Kidney tubule cell (primary cell): ENCODE measurements around the gene PCSK4.
A peak's percentile ranks its signal among the peaks of the same experiment; 100 is the strongest.
"Not testable (repeated sequence)": the region's sequence is repeated elsewhere in the genome, so short reads cannot be mapped to it uniquely, and the experiment has no call there.

Experiments
- DNase-seq: peaks from one replicate; pipeline ENCODE4 v3.0.0-alpha.2; 2018; ENCODE audit warnings: low spot score

PCSK4 gene

DNA sequence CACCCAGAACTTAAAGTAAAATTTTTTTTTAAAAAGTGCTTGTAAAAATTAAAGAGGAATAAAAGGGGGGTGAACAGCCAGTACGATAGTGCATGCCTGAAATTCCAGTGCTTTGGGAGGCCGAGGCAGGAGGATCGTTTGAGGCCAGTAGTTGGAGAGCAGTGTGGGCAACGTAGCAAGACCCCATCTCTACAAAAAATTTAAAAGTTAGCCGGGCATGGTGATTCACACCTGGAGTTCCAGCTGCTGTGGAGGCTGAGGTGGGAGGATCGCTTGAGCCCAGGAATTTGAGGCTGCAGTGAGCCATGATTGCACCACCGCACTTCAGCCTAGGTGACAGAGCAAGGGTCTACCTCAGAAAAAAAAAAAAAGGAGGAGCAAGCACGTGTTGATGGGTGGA is 14.9 kb upstream of the PCSK4 start:
- no peak for DNase-seq

DNA sequence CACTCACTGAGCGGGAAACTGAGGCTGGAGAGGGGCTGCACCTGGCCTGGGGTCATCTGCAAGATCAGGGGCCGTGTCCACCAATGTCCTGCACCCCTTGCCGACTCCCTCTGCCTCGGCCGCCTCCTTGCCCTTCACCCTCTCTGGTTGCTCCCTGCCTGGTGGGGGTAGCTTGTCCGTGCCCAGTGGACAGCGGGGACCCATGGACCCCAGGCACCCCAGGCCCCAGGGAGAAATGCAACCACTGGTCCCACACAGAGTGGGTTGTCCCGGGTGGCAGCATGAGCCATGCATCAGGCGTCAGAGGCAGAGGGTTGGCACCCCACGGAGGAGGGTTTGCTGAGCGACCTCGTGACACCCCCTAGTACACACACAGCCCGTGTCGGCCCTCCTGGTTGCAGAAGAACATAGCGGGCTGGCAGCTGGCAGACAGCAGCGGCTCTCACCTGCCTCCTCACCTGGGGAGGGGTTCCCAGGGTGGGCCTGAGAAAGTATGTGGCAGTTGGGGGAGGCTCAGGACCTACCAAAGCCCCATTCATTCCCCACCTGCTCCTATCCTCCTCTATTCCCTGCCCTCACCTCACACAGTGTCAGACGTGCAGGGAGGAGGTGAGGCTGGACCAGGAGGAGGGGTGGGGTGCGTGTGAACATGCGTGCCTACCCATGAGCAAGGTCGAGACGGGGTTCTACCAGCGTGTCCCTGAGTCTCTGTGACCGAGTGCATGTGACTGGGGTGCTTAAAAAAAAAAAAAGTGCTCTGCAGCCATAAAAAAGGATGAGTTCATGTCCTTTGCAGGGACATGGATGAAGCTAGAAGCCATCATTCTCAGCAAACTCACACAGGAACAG is 14.0 kb upstream of the PCSK4 start:
- no peak for DNase-seq

DNA sequence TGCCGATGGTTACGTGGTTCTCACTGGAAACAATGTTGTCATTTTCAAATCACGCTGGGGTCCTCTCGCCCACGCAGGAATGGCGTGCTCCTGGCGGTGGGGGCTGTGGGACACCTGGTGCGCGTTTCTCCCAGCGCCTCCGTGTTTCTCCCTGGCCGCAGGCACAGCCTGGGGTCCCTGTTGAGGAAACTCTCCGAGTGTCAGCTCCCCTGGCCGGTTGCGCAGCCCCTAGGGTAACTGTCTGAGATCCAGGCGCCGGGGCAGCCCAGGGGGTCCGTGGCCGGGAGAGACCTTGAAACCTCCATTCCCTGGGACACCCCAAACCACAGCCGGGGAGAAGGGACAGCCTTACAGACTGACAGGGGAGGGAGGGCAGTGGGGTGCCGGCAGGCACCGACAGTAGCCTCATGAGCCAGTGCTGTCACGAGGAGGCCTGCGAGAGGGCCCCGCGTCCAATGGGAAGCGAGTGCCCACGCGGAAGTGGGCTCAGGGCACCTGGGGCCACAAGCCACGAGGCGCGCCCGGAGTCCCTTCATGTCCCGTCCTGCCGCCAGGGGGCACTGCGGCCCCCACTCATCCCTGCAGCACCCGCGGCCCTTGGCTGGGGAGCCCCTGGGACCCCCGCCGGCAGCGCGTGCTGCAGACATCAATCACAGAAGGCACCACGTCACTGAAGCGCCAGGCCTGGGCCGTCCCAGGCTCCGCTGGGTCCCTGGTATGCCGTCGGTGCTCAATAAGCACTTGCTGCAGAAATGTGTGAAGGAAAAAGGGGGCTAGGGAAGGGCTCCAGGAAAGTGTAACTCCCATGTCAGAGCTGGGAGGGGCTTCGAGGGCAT is 13.2 kb upstream of the PCSK4 start:
- DNase-seq = peak; percentile 33

DNA sequence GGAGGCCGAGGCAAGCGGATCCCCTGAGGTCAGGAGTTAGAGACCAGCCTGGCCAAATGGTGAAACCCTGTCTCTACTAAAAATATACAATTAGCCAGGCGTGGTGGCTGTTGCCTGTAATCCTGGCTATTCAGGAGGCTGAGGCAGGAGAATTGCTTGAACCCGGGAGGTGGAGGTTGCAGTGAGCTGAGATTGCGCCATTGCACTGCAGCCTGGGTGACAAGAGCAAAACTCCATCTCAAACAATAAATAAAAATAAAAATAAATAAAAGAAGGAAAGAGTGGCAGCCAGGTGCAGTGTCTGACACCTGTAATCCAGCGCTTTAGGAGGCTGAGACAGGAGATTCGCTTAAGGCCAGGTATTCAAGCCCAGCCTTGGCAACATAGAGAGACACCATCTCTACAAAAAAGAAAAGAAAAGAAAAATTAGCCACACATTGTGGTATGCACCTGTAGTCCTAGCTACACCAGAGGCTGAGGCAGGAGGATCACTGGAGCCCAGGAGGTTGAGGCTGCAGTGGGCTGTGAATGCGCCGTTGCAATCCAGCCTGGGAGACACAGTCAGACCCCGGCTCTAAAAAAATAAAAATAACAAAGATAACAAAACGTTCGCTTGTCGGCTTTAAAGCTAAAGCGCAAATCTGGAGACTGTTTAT is 12.4 kb upstream of the PCSK4 start:
- no peak for DNase-seq

DNA sequence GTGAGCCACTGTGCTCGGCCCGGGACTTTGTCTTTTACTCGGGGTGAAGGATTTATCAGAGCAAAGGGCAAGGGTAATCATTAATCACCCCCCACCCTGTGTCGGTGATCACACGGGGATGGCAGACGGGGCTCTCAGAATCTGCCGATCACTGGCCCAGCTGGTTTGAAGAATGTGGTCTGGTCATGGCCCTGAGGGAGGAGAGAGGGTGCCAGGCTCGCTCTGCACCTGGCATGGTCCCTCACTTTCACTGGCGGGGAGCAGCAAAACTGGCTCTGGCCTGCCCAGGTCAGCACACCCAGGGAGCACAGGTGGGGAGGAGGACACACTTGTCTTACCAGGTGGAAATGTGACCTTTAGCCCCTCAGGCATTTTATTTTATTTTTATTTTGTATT is 11.0 kb upstream of the PCSK4 start:
- DNase-seq = peak; percentile 66

DNA sequence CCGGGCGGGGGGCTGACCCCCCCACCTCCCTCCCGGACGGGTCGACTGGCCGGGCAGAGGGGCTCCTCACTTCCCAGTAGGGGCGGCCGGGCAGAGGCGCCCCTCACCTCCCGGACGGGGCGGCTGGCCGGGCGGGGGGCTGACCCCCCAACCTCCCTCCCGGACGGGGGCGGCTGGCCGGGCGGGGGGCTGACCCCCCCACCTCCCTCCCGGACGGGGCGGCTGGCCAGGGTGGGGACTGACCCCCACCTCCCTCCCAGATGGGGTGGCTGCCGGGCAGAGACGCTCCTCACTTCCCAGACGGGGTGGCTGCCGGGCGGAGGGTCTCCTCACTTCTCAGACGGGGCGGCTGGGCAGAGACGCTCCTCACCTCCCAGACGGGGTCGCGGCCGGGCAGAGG is 9.1 kb upstream of the PCSK4 start:
- not testable (repeated sequence) for DNase-seq

DNA sequence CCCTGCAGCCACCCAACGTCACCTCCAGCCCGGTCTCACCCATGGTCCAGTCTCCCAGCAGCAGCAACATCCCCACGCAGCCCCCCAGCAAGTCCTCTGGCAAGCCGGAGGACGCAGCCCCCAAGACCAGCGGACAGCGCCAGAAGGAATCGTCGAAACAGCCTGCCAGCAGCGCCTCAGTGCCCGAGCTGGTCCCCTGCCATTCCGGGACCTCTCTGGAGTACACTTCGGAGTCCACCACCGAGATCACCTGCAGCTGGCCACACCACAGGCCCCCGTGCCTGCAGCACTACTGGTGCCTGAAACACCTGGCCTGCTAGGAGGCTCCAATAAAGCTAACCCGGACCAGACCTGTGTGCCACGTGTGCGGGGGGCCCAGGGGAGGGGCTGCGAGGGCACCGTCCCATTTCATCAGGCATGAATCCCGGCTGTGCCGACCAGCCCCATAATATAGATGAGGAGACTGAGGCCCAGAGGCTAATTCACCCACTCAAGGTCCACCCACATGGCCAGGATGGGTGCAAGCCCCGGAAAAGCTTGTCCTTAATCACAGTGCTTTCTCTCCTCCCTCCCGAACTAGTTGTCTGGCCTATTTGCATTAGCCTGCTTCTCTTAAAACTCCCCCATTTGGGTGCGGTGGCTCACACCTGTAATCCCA is 7.6 kb upstream of the PCSK4 start:
- DNase-seq = no peak

DNA sequence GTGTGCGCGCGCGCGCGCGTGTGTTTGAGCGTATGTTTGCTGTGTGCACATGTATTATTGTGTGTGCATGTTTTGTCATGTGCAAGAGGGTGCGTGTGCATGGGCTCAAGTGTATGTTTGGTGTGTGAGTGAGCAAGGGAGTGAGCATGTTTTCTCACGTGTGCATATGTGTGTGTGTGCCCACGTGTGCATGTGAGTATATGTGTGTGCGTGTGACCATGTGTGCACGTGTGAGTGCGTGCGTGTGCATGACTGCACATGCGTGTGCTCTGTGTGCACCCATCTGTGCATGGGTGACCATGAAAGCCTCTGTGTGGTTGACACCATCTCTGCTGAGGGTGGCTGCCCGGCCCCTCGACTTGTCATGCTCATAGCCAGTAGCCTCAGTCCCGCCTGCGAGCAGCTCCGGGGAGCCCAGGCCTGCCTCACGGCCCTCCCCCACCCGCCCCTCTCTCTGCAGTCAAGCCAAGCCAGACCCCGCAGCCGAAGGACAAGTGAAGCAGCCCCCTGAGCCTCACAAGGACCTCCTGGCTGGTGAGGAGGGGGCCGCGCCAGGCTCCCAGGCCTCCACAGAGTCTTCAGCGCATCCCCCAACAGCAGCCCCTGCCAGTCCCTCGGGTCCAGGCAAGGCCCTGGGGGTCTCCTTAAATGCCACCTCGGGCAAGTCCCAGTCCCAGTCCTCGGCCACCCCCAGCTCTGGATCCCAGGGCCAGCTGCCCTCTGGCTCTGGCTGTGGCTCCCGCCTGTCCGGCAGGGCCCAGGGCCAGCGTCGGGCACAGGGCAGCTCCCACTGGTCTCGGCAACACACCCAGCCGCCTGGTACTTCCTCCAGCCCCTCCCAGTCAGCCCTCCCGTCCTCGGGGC is 6.8 kb upstream of the PCSK4 start:
- no peak for DNase-seq

DNA sequence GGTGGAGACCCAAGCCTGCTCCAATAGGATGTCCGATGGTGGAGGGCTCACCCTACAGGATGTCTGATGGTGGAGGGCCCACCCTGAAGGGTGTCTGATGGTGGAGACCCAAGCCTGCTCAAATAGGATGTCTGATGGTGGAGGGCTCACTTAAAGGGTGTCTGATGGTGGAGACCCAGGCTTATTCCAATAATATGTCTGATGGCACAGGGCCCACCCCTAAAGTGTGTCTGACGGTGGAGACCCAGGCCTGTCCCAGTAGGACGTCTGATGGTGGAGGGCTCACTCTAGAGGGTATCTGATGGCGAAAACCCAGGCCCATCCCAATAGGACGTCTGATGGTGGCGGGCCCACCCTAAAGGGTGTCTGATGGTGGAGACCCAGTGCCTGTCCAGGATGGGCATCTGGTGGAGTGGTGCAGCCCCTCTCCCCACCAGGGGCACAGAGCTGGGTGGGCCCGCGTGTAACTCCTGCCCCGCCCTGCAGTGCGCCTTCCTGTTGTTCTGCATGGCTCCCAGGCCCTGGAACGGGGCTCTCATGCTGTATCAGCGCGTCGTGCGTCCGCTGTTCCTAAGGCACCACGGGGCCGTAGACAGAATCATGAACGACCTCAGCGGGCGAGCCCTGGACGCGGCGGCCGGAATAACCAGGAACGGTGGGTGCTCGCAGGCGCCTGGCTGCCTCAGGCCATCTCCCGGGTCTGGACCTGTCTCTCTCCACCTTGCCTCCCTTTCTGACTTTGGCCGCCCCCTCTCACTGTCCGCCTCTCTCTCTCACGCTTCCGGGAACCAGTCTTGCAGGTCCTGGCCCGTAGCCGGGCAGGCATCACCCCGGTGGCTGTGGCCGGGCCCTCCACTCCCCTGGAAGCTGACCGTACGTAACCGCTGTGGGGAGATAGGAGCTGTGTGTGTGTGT is 5.9 kb upstream of the PCSK4 start:
- DNase-seq = no peak

DNA sequence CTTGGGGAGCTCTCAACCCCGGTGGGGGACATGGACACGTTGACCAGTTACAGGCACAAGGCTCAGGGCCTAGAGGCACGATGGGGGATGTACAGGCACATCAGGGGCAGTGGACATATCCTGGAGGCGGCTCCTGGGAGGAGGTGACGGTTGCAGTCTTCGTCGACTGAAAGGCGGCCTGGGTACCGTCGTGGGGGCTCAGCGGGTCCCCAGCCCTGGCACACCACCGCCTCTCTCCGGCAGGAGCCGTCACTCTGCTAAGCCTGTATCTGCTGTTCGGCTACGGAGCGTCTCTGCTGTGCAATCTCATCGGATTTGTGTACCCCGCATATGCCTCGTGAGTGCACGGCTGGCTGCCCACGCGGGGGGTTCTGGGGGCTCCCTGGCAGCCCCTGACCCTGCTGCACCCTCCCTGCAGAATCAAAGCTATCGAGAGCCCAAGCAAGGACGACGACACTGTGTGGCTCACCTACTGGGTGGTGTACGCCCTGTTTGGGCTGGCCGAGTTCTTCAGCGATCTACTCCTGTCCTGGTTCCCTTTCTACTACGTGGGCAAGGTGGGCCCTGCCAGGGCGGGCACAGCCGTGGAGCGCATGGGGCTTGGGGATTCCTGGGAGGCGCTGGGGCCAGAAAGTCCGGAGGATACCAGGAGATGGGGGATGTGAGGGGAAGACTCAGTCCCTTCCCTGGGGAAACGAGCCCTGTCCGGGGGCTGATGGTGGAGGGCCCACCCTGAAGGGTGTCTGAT is 5.1 kb upstream of the PCSK4 start:
- DNase-seq = no peak

DNA sequence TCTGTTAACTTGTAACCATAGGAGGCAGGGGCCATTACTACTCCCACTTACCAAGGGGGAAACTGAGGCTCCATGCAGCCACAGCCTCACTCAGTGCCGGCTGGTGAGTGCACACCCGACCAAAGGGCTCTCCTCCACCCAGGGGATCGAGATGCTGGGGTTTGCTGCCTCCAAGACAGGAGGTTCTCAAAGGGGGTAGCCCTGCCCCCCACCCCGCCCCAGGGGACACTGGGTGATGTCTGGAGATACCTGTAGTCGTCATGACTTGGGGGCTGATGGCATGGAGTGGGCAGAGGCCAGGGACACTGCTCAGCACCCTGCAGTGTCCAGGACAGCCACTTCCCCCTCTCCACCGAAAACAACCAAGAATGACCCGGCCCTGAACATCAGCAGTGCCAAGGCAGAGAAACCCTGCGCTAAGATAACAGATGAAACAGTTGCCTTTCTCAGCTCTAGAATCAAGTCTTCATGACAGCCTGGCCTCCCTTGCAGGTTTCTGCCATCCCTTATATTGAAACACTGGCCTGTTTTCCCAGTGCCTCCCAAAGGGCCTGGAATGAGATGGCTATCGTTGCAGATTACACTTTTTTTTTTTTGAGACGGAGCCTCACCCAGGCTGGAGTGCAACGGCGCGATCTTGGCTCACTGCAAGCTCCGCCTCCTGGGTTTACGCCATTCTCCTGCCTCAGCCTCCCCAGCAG is 4.1 kb upstream of the PCSK4 start:
- no peak for DNase-seq

DNA sequence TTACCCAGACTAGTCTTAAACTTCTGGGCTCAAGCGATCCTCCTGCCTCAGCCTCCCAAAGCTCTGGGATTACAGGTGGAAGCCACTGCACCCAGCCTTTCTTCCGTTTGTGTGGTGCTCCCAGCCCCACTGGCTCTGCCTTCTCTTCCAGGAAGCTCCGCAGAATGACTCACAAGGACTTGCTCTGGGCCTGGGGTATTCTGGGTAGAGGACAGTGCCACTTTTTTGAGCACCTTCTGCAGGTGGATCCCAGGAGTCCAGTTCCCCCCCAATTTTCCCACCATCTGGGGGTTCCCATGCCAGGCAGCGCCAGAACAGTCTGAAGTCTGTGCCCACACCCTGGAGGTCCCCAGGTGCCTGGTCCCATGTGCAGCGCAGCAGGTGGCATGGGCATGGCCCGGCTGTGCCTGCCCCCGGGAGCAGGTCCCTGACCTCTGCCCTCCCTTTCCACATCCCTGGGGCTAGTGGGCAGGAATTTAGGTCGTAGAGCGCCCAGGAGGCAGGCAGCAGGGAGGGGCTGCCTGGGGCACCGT is 2.4 kb upstream of the PCSK4 start:
- DNase-seq = peak; percentile 56

DNA sequence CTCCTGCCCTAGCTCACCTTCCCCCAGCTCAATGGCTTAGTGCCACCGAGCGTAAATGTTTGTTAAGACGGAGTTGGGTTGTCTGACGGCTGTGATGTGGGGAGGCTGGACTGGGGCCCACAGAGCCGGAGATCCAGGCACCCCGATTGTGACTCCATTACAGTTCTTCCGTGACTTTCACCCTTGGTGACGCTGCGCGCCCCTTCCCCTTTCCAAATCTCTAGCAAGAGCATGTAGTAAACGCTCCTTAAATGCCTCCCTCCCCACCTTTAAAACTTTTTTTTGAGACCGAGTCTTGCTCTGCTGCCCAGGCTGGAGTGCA is 1.7 kb upstream of the PCSK4 start:
- DNase-seq = no peak

DNA sequence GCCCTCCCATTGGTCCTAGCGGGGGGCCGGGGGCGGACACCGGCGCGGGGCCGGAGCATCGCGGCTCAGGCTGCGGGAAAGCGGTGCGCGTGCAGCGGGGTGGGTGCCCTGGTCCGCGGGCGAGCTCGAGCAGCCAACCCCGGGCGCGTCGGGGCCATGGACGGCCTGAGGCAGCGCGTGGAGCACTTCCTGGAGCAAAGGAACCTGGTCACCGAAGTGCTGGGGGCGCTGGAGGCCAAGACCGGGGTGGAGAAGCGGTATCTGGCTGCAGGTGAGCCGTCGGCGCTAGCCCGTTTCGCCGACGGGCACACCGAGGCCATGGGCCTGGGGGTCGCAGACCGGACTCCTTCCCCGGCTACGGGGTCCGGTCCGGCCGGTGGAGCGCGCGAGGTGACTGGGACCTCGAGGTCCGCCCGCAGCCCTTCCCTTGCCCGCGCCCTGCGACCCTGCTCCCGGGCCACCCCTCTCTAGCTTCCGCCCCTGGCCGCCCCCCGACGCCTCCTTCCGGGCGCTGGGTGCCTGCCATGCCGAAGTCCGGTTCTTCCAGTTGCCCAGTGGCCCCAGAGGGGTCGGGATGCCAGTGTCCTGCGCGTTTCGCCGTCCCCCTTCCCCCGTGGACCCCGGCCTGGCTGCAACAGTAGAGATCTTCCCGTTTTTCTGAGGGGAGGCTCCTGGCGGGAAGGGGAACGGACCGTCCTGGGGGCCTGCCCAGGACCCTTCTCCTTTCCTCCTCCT is 1.1 kb upstream of the PCSK4 start, which contains the start of gene REEP6:
TSS of gene REEP6 (plus strand) at position 68 of the 735 bp plus-strand sequence. CDS start at position 157, 89 bp downstream.
- no peak for DNase-seq

DNA sequence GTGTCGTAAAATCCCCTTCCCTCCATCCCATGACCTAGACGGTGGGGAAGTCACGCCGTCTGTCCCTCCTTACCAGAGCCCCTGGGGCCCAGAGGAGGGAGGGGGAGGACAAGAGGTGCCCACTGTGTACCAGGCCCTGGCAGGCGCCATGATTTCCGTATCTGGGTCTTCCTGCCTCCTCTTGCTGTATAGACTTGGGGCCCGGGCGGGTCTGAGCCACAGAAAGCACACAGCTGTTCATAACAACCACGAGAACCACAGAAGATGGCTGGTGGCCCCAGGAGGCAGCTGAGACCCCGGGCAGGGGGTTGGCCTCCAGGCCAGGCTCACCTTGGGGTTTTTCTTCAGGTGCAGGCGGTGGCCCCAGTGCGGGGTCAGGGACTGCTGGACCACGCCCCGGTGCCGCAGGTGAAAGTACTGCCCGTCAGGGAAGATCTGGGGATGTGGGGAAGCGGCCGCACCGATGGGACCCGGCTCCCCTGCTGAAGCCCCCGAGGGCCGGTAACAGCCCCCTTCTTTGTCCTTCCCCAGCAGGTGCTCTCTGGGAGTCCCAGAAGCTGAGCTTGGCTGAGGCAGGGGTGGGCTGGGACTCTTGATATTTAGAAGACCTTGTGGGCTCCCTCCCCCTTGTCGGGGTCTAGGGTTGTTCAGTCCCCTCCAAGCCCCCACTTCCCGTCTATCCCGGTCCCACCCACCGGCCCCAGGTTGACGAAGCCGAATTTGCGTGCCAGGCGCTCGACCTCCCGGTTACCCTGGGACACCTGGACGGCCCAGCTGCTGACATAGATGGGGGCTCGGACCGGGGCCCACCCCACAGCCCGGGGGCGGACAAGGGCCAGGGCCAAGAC is 463 bp downstream of the PCSK4 start:
- DNase-seq = no peak

DNA sequence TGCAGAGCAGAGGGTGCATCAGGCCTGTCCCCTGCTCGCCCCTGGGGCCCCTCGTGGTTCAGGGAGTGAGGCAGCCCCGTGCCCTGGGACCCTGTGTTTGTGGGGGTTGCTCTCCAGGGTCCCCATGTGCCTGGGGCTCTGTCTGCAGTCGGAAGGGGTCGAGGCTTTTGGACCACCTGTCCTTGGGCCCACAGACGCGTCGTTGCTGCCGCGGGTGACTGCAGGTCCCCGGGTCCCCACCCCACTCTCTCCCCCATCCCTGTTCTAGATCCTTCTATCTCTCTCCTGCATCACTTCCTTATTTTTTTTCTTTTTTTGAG is 1.9 kb downstream of the PCSK4 start:
- no peak for DNase-seq
